VCaP (cell line): ENCODE data around the gene MILR1.
A peak's percentile ranks its signal among the peaks of the same experiment; 100 is the strongest.

Experiments
- H3K27ac ChIP-seq: fragments of 450-650 bp; 2 replicates; pipeline ENCODE4 v1.5.1; 2017
- CTCF ChIP-seq: fragments of 450-650 bp; conservative IDR thresholded peaks from 2 replicates; pipeline ENCODE4 v1.5.1; 2017; ENCODE audit warnings: mild to moderate bottlenecking, moderate library complexity

The MILR1 gene

GRCh38 chr17:64502021-64502420, 53.1 kb downstream of the MILR1 start:
- no peak overlapping the region for H3K27ac ChIP-seq
- no peak for TF ChIP-seq CTCF

- H3K27ac ChIP-seq: no peak overlapping the region
- TF ChIP-seq CTCF: no peak
These were observed 53.9 kb downstream of the MILR1 start for GRCh38 chr17:64502809-64503208.

- no peak for TF ChIP-seq CTCF
- no peak overlapping the region; the same call in 1 of the 2 replicates for H3K27ac ChIP-seq
These were observed 54.4 kb downstream of the MILR1 start for GRCh38 chr17:64503341-64503740.

GRCh38 chr17:64503821-64504768, 55.2 kb downstream of the MILR1 start:
- no peak for TF ChIP-seq CTCF
- H3K27ac ChIP-seq: peak overlapping the region; percentile 98

GRCh38 chr17:64504769-64505339, 55.9 kb downstream of the MILR1 start:
- H3K27ac ChIP-seq: peak overlapping the region; percentile 98
- TF ChIP-seq CTCF: no peak

GRCh38 chr17:64505340-64506200, 56.7 kb downstream of the MILR1 start:
- peak overlapping the region; percentile 98 for H3K27ac ChIP-seq
- no peak for TF ChIP-seq CTCF

GRCh38 chr17:64506201-64506575, 57.3 kb downstream of the MILR1 start, which contains the start of gene DDX5:
Gene DDX5, minus strand, starts transcription at chr17:64506289. Its CDS starts 170 bp downstream, at chr17:64506119.
- H3K27ac ChIP-seq: peak within 1 kb of the TSS; percentile 98
- no peak for TF ChIP-seq CTCF
